Neutrophil (primary cell): ENCODE results near the gene UNK.

ENCODE experiments used
- H3K27ac ChIP-seq: fragments of 200-600 bp; sonication (generic); 2 replicates; pipeline ENCODE4 v1.5.1; 2016; ENCODE audit warnings: mild to moderate bottlenecking, moderate library complexity
- H3K27me3 ChIP-seq: fragments of 200-600 bp; sonication (generic); 2 replicates; pipeline ENCODE4 v1.6.0; 2016; ENCODE audit warnings: mild to moderate bottlenecking
- H3K36me3 ChIP-seq: fragments of 200-600 bp; sonication (generic); 2 replicates; pipeline ENCODE4 v1.5.1; 2017
- H3K4me1 ChIP-seq, 2 experiments: fragments of 200-600 bp in 1 of 2; sonication (generic) in 1 of 2; 1 replicate in 1 of 2; 2 replicates in 1 of 2; pipeline versions ENCODE4 v1.5.1 to v1.6.1; 2013 to 2016; ENCODE audit warnings: low read depth in 1 of 2, low read length in 1 of 2, mild to moderate bottlenecking in 1 of 2, moderate library complexity in 1 of 2; ENCODE audit not compliant: control insufficient read depth in 1 of 2, insufficient read depth in 1 of 2
- H3K4me3 ChIP-seq, 2 experiments: fragments of 200-600 bp in 1 of 2; sonication (generic) in 1 of 2; 1 replicate in 1 of 2; 2 replicates in 1 of 2; pipeline ENCODE4 v1.5.1; 2013 to 2016; ENCODE audit warnings: low read depth in 1 of 2, low read length in 1 of 2, mild to moderate bottlenecking in 1 of 2, moderate library complexity in 1 of 2
- H3K9me3 ChIP-seq: fragments of 200-600 bp; sonication (generic); 2 replicates; pipeline ENCODE4 v1.5.1; 2016
- TF ChIP-seq, protein P1 (sequence below): fragments of 200-600 bp; sonication (generic); IDR thresholded peaks from 2 replicates; pipeline ENCODE4 v1.5.1; 2016; ENCODE audit warnings: antibody characterized with exemption

The UNK gene

DNA sequence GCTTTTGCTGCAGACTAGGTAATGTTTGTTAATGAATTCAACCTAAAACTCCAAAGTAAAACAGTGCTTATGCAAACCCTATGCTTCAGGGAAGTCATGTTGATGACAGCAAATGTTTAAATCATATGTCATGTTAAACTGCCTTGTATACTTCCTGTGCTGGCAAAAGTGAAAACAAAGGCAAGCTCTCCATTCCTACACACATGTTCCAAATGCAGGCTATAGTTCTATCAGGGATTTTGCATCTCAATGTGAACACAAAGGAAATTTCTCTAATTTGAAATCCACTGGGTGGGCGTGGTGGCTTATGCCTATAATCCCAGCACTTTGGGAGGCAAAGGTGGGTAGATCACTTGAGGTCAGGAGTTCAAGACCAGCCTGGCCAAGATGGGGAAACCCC lies 19.3 kb downstream of the UNK start:
- Histone ChIP-seq H3K36me3 (peaks cover 4% of the 10 kb centered on the region), H3K4me3 (no peak overlapping the region), H3K9me3 (no peaks in the 10 kb centered on the region), H3K4me1 (no peaks in the 10 kb centered on the region), H3K27me3 (no peaks in the 10 kb centered on the region), H3K27ac (no peak overlapping the region)
- TF ChIP-seq, protein P1, sequence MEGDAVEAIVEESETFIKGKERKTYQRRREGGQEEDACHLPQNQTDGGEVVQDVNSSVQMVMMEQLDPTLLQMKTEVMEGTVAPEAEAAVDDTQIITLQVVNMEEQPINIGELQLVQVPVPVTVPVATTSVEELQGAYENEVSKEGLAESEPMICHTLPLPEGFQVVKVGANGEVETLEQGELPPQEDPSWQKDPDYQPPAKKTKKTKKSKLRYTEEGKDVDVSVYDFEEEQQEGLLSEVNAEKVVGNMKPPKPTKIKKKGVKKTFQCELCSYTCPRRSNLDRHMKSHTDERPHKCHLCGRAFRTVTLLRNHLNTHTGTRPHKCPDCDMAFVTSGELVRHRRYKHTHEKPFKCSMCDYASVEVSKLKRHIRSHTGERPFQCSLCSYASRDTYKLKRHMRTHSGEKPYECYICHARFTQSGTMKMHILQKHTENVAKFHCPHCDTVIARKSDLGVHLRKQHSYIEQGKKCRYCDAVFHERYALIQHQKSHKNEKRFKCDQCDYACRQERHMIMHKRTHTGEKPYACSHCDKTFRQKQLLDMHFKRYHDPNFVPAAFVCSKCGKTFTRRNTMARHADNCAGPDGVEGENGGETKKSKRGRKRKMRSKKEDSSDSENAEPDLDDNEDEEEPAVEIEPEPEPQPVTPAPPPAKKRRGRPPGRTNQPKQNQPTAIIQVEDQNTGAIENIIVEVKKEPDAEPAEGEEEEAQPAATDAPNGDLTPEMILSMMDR = no peak

DNA sequence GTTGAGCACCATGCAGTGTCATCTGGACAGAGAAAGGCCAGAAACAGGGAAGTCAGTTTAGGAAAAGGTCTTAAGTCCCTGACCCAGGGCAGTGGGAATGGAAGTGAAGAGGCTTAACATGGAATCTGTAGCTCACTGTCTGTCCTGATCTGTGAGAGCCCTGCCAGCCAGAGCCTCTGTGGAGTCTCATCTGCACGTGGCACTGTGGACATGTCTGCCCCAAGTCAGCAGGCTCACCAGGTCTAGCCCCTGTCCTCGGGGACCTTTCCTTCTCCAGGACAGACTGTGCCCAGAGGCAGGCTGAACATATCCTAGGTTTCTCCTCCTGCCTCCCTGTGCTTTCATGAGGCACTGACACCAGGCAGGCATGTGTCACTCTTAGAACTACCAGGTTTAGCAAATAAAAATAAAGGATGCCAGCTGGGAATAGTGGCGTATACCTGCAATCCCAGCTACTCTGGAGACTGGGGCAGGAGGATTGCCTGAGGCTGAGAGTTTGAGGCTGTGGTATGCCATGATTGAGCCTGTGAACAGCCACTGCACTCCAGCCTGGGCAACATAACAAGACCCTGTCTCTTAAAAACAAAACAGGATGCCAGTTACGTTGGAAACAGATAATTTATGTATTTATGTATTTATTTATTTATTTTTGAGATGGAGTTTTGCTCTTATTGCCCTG lies 22.4 kb downstream of the UNK start:
- H3K4me1 ChIP-seq = no peaks in the 10 kb centered on the region
- H3K27me3 ChIP-seq = no peaks in the 10 kb centered on the region
- TF ChIP-seq, protein P1 = no peak
- H3K4me3 ChIP-seq = no peak overlapping the region
- H3K9me3 ChIP-seq = no peaks in the 10 kb centered on the region
- H3K27ac ChIP-seq = no peak overlapping the region
- H3K36me3 ChIP-seq = peaks cover 22% of the 10 kb centered on the region

DNA sequence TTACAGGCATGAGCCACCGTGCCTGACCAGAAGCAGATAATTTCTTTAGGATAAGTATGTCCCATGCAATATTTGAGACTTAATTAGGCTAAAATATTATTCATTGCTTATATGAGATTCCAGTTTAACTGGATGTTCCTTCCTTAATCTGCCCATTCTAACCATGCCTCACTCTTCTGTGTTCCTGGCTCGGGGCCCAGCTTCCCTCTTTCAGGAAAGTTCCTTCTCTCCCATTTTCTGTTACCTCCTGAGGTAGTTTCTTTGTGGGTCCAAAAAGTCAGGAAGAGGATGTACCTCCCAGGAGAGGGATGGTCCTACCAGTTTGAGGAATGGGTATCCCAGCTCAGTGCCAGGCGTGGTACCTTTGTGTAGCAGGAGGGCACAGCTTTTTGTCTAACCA lies 23.3 kb downstream of the UNK start:
- TF ChIP-seq, protein P1 = no peak
- Histone ChIP-seq H3K4me1 (no peaks in the 10 kb centered on the region), H3K27me3 (no peaks in the 10 kb centered on the region), H3K4me3 (no peak overlapping the region), H3K27ac (no peak overlapping the region), H3K9me3 (no peaks in the 10 kb centered on the region), H3K36me3 (peaks cover 31% of the 10 kb centered on the region)

DNA sequence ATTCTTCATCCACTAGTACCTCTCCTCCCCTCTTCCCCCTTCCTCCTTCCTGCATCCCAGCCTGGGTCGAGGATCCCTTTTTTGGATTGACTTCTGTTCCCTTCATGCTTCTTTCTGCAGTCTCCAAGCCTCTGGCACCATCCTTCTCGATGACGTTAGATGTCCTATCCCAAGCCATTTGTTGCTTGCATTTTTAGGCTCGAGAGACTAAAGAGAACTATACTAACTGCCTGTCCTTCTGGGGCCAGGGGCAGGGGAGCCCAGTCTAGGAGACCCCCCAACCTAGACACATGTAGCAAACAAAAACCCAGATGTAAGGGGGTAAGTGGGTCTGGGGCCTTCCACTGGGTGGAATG lies 23.9 kb downstream of the UNK start:
- H3K36me3 ChIP-seq = peaks cover 37% of the 10 kb centered on the region
- H3K9me3 ChIP-seq = no peaks in the 10 kb centered on the region
- H3K27ac ChIP-seq = no peak overlapping the region
- H3K27me3 ChIP-seq = no peaks in the 10 kb centered on the region
- no peaks in the 10 kb centered on the region for H3K4me1 ChIP-seq
- TF ChIP-seq, protein P1 = no peak
- no peak overlapping the region for H3K4me3 ChIP-seq

DNA sequence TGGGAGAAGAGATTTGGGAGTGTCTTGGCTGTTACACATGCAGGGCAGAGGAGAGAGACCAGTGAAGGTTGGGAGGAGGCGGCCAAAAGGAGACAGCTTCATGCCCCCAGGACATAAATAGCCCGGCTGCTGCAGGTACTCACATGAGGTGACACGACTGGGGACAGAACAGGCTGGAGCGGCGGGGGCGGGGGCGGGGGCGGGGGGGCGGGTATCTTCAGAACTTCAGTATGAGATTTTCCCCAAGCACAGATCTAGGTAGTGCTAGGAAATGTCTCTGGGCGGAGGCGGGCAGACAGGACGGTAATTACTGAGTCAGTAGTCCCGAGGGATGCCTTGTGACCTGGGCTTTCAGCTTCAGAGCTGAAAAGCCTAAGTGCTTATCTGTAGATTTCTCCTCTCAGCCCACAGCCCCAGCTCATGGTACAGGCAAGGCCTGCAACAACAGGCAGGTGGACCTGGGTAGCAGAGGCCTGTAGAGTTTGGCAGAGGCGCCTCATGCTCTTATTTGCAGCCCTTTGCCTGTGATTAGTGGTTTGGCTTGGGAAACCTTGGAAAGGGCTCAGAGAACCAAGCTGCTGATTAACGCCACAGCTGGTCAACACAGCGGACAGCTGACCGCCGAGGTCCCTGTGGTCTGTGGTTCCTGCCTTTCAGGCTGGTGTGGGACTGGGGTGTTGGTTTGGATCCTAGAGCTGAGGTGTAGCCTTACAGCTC lies 24.5 kb downstream of the UNK start:
- peaks cover 43% of the 10 kb centered on the region for H3K36me3 ChIP-seq
- no peak overlapping the region for H3K27ac ChIP-seq
- H3K9me3 ChIP-seq = no peaks in the 10 kb centered on the region
- TF ChIP-seq, protein P1 = no peak
- H3K4me3 ChIP-seq = no peak overlapping the region
- H3K27me3 ChIP-seq = no peaks in the 10 kb centered on the region
- no peaks in the 10 kb centered on the region for H3K4me1 ChIP-seq
